Activated T-cell treated with anti-CD3 and anti-CD28 coated beads, Interleukin-2, amount 50 U/mL, for 24 hours (primary cell): Measurements from ENCODE around the gene STH.
"Not testable (repeated sequence)": the region's sequence is repeated elsewhere in the genome, so short reads cannot be mapped to it uniquely, and the experiment has no call there.

Source experiments
- DNase-seq: peaks from one replicate; pipeline ENCODE4 v3.0.0-alpha.2; 2020
- H3K27ac Mint-ChIP-seq: 2 replicates; pipeline ENCODE4 v1.8.0; 2020; ENCODE audit warnings: mild to moderate bottlenecking, mixed read lengths
- H3K27me3 Mint-ChIP-seq: 2 replicates; pipeline ENCODE4 v1.8.0; 2020; ENCODE audit warnings: mixed read lengths
- H3K36me3 Mint-ChIP-seq: 2 replicates; pipeline ENCODE4 v1.8.0; 2020; ENCODE audit warnings: low read depth, mixed read lengths
- H3K4me1 Mint-ChIP-seq: 2 replicates; pipeline ENCODE4 v1.8.0; 2020; ENCODE audit warnings: low read depth, mixed read lengths
- H3K4me3 Mint-ChIP-seq: 2 replicates; pipeline ENCODE4 v1.8.0; 2020; ENCODE audit warnings: mild to moderate bottlenecking, moderate library complexity, mixed read lengths
- H3K9me3 Mint-ChIP-seq: 2 replicates; pipeline ENCODE4 v1.8.0; 2020; ENCODE audit warnings: mixed read lengths

The STH gene, protein sequence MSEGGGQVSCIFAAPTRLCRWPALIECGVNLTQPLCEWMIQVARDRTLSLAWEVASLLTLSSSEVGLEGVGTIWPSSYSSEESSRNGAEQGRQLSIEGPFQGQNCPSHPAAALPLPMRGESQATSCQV

DNA sequence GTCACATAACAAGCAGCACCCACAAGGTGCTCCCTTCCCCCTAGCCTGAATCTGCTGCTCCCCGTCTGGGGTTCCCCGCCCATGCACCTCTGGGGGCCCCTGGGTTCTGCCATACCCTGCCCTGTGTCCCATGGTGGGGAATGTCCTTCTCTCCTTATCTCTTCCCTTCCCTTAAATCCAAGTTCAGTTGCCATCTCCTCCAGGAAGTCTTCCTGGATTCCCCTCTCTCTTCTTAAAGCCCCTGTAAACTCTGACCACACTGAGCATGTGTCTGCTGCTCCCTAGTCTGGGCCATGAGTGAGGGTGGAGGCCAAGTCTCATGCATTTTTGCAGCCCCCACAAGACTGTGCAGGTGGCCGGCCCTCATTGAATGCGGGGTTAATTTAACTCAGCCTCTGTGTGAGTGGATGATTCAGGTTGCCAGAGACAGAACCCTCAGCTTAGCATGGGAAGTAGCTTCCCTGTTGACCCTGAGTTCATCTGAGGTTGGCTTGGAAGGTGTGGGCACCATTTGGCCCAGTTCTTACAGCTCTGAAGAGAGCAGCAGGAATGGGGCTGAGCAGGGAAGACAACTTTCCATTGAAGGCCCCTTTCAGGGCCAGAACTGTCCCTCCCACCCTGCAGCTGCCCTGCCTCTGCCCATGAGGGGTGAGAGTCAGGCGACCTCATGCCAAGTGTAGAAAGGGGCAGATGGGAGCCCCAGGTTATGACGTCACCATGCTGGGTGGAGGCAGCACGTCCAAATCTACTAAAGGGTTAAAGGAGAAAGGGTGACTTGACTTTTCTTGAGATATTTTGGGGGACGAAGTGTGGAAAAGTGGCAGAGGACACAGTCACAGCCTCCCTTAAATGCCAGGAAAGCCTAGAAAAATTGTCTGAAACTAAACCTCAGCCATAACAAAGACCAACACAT, at the start of gene STH:
STH (plus strand) TSS at position 264 of the 913 bp plus-strand sequence; CDS start at position 294, 30 bp downstream.
- H3K4me3 Mint-ChIP-seq = no peak within 1 kb of the TSS
- H3K36me3 Mint-ChIP-seq = no peaks in the 10 kb centered on the region
- H3K27me3 Mint-ChIP-seq = no peaks in the 10 kb centered on the region
- H3K4me1 Mint-ChIP-seq = no peaks in the 10 kb centered on the region
- H3K9me3 Mint-ChIP-seq = no peaks in the 10 kb centered on the region
- no peak for DNase-seq
- no peak within 1 kb of the TSS for H3K27ac Mint-ChIP-seq

DNA sequence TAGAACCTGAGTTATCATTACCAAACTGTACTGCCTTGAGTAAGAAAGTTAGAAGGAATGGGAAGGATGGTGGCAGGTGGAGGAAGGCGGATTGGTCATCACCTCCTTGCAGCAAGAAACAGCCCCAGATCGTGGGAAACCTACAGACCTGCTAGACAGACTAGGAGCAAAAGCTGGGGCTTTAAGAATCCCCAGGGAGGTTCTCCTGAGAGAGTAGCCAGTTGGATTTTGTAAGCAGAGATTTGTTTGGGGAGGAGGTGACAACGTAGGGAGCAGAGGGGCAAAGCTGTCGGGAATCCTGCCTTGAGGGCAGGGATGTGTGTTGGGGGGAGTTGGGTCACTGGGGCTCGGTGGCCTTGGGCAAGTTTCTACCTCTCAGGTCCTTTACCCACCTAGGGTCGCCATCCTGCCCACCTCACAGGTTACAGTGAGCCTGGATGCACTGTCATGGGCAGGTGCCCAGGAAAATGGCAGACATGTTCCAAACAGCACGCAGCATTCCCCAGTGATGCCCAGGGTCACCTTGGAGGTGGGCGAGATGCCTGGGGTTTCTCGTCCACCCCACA, 49.2 kb upstream of the STH start:
- no peak overlapping the region for H3K4me3 Mint-ChIP-seq
- H3K36me3 Mint-ChIP-seq = no peaks in the 10 kb centered on the region
- H3K27ac Mint-ChIP-seq = no peak overlapping the region
- H3K4me1 Mint-ChIP-seq = peaks cover 10% of the 10 kb centered on the region
- DNase-seq = no peak
- peaks cover 42% of the 10 kb centered on the region for H3K27me3 Mint-ChIP-seq
- H3K9me3 Mint-ChIP-seq = no peaks in the 10 kb centered on the region

DNA sequence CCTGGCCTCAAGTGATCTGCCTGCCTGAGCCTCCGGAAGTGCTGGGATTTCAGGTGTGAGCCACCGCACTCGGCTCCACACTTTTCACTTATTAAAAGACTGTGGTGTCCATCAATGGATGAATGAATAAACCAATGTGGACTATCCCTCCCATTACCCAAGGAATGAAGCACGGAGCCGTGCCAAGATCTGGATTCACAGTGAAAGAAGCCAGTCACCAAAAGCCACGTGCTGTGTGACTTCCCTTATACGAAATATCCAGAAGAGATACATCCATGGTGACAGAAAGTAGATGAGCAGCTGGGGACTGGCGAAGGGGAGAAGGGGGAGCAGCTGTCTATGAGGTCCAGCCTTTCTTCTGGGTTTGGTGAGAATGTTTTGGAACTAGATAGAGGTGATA, 48.2 kb upstream of the STH start:
- no peaks in the 10 kb centered on the region for H3K9me3 Mint-ChIP-seq
- H3K36me3 Mint-ChIP-seq = no peaks in the 10 kb centered on the region

DNA sequence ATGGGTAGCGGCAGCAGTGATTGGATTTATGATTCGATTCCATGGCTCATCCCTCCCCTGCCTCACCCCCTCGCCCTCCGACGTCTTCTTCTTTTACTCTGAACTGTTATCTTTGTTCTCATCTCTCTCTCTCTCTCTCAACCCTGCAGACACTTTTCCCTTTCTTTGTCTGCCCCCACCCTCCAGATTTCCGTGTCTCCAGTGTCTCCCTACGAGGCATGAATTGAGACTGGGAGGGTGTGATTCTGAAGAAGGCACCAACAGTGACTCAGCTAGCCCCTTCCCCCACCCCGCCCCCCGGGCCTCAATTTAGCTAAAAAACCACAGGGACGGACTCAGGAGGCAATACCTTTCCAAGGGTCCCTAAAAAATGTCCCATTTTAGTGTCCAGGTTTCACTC, 47.6 kb upstream of the STH start:
- Mint-ChIP-seq H3K27ac (no peak overlapping the region), H3K4me3 (no peak overlapping the region), H3K27me3 (peaks cover 39% of the 10 kb centered on the region), H3K4me1 (peaks cover 10% of the 10 kb centered on the region), H3K36me3 (no peaks in the 10 kb centered on the region), H3K9me3 (no peaks in the 10 kb centered on the region)
- DNase-seq = no peak

More for the DNA sequence above, 48.2 kb upstream of the STH start:
- DNase-seq = no peak
- no peak overlapping the region for H3K27ac Mint-ChIP-seq
- H3K27me3 Mint-ChIP-seq = peaks cover 42% of the 10 kb centered on the region
- no peak overlapping the region for H3K4me3 Mint-ChIP-seq
- H3K4me1 Mint-ChIP-seq = peaks cover 10% of the 10 kb centered on the region

DNA sequence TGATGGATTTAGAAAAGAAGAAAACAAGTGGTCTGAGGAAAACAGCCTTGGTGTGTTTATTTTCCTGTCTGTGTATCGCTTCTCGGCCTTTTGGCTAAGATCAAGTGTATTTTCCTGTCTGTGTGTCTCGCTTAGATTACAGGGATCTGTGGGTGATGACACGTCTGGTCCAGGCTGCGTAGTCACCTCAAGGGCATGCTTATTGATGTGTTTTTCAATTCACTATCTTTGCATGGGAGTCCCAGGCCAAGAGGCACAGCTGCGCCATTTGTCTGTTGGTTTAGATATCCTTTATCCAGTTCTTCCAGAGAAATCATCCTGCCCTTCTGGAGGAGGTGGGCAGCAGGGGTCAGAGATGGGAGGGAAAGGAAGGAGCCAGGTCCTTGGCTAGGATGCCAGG, 47.1 kb upstream of the STH start:
- no peaks in the 10 kb centered on the region for H3K9me3 Mint-ChIP-seq
- no peaks in the 10 kb centered on the region for H3K36me3 Mint-ChIP-seq
- H3K4me3 Mint-ChIP-seq = no peak overlapping the region
- H3K27ac Mint-ChIP-seq = no peak overlapping the region
- peaks cover 10% of the 10 kb centered on the region for H3K4me1 Mint-ChIP-seq
- H3K27me3 Mint-ChIP-seq = peaks cover 39% of the 10 kb centered on the region
- DNase-seq = no peak

DNA sequence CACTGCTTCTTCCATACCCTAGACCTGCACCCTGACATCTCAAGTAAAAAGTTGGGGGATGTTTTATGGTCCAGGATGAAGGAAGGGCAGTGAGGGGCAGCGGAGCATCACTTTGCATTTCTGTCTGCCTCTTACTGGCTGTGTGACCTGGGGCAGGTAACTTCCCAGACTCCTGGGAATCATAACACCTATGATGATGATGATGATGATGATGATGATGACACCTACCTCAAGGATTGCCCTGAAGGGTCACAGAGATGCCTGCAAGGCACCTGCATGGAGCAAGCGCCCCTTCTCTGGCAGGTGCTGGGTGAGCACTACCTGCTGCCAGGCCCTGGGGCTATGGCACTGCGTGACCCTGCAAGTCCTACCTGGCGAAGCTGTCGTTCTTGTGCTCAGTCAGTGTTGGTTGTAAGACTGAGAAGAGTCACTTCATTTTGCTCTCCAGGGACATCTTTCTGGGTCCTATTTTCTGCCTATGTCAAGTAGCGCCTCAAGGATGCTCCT, 46.2 kb upstream of the STH start:
- H3K4me1 Mint-ChIP-seq = peaks cover 10% of the 10 kb centered on the region
- no peaks in the 10 kb centered on the region for H3K36me3 Mint-ChIP-seq
- no peaks in the 10 kb centered on the region for H3K9me3 Mint-ChIP-seq
- no peak overlapping the region for H3K4me3 Mint-ChIP-seq
- H3K27me3 Mint-ChIP-seq = peaks cover 37% of the 10 kb centered on the region
- no peak overlapping the region for H3K27ac Mint-ChIP-seq
- no peak for DNase-seq

DNA sequence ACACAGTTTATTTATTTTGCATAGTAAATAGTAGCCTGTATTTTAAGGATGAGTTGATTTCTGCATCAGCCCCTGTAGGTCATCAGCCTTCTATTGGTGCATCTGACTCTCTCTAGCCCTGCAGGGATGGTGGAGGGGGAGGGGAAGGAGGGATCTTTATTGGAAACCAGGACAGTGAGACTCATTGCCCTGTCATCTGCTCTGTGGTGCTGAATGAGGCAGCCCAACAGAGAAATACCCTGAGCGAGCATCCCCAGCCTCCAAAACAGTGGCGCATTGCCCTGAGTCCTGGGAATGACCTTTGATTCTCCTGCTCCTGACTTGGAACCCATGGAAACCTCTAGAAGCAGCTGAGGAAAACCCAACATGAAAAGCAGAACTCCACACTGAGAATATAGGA, 45.5 kb upstream of the STH start:
- peaks cover 8% of the 10 kb centered on the region for H3K4me1 Mint-ChIP-seq
- no peaks in the 10 kb centered on the region for H3K9me3 Mint-ChIP-seq
- peaks cover 34% of the 10 kb centered on the region for H3K27me3 Mint-ChIP-seq
- no peaks in the 10 kb centered on the region for H3K36me3 Mint-ChIP-seq
- no peak overlapping the region for H3K4me3 Mint-ChIP-seq
- no peak for DNase-seq
- no peak overlapping the region for H3K27ac Mint-ChIP-seq

DNA sequence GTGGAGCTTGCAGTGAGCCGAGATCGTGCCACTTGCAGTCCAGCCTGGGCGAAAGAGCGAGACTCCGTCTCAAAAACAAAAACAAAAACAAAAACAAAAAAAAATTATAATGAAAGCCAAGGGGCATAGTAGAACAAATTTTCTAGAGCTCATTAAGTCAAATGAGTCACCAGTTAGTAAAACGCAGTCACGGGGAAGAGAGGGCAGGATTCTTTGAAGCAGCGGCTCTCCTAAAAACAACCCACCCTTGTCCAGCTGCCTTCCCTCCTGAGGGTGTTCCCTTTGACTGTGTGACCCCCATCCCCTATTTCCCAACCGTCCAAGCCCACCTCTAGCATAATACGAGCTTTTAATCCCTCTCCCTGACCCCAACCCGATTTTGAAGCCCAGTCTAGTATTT, 44.1 kb upstream of the STH start:
- H3K9me3 Mint-ChIP-seq = no peaks in the 10 kb centered on the region
- H3K36me3 Mint-ChIP-seq = no peaks in the 10 kb centered on the region
- H3K4me3 Mint-ChIP-seq = no peak overlapping the region
- no peak for DNase-seq
- no peaks in the 10 kb centered on the region for H3K4me1 Mint-ChIP-seq
- H3K27me3 Mint-ChIP-seq = peaks cover 26% of the 10 kb centered on the region
- H3K27ac Mint-ChIP-seq = no peak overlapping the region

DNA sequence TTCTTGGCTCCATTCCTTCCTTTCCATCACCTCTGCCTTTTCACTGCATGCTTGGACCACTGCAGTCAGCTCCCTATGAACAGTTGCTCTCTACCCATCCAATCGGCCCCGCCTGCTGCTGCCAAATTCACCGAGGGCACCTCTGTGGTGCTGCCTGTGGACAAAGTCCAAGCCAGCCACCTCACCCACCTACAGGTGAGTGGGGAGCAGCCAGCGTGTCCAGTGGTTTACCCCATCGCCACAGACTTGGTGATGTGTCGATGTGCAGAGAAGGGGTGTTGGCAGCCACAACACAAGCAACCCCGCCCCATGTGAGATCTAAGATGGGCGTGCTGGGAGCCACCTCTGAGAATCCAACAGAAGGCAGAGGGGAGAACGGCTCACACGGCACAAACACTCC, 43.7 kb upstream of the STH start:
- Mint-ChIP-seq H3K9me3 (no peaks in the 10 kb centered on the region), H3K4me3 (no peak overlapping the region)

DNA sequence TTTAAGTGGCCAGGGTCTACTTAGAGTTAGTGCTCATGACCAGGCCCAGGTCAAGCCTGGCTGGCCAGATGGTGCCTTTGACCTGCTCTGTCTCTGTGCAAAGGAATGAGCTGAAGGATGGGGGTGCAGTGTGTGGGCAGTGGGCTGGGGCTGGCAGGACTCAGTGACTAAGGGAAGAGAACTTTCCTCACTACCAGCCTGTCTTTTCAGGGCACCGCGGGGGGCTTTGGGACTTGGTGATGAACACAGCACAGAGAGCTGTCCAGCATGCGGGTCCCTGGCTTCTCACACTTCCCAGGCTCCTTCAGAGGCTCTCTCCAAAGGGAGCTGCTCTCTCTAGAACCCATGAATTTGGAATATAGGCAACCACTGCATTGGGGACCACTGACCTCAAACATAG, 43.0 kb upstream of the STH start:
- Mint-ChIP-seq H3K4me3 (no peak overlapping the region), H3K36me3 (no peaks in the 10 kb centered on the region), H3K4me1 (no peaks in the 10 kb centered on the region), H3K9me3 (no peaks in the 10 kb centered on the region), H3K27ac (no peak overlapping the region), H3K27me3 (peaks cover 14% of the 10 kb centered on the region)
- no peak for DNase-seq

More for the DNA sequence above, 43.7 kb upstream of the STH start:
- Mint-ChIP-seq H3K27ac (no peak overlapping the region), H3K36me3 (no peaks in the 10 kb centered on the region), H3K27me3 (peaks cover 22% of the 10 kb centered on the region), H3K4me1 (no peaks in the 10 kb centered on the region)
- DNase-seq = no peak

DNA sequence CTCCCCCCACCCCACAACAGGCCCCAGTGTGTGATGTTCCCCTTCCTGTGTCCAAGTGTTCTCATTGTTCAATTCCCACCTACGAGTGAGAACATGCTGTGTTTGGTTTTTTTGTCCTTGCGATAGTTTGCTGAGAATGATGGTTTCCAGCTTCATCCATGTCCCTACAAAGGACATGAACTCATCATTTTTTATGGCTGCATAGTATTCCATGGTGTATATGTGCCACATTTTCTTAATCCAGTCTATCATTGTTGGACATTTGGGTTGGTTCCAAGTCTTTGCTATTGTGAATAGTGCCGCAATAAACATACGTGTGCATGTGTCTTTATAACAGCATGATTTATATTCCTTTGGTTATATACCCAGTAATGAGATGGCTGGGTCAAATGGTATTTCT, 42.3 kb upstream of the STH start:
- not testable (repeated sequence) for H3K4me1 Mint-ChIP-seq, H3K9me3 Mint-ChIP-seq, H3K27me3 Mint-ChIP-seq, DNase-seq, H3K36me3 Mint-ChIP-seq, H3K27ac Mint-ChIP-seq, H3K4me3 Mint-ChIP-seq

DNA sequence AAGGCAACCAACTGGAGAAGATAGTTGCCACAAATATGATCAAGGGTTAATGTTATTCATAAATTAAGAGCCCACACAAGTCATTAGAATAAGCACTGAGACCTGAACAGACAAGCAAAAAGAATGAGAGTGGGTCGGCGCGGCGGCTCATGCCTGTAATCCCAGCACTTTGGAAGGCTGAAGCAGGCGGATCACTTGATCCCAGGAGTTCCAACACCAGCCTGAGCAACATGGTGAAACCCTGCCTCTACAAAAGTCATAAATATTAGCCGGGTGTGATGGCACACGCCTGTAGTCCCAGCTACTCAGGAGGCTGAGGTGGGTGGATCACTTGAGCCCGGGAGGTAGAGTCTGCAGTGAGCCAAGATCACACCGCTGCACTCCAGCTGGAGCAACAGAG, 40.7 kb upstream of the STH start:
- Mint-ChIP-seq H3K9me3 (no peaks in the 10 kb centered on the region), H3K4me3 (no peak overlapping the region), H3K27me3 (no peaks in the 10 kb centered on the region), H3K4me1 (no peaks in the 10 kb centered on the region), H3K36me3 (no peaks in the 10 kb centered on the region), H3K27ac (no peak overlapping the region)
- no peak for DNase-seq

DNA sequence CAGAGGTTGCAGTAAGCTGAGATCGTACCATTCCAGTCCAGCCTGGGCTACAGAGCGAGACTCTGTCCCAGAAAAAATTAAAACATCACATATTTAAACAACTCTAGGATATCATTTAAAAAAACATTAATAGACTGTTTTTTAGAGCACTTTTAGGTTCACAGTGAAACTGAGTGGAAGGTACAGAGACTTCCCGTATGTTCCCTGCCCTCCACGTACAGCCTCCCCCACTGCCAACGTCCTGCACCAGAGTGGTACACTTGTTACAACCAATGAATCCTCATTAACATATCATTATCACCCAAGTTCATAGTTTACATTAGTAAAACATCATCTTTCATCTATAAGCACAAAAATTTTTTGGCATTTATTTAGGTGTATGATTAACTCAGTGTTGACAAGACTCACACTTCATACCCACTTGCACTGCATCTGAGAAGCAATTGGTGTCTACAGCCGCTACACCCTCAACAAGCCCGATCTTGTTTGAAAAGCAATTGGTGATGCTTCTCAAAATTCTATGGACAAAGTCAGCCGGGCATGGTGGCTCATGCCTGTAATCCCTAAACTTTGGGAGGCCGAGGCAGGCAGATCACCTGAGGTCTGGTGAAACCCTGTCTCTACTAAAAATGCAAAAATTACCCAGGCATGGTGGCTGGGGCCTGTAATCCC, 39.9 kb upstream of the STH start:
- H3K4me1 Mint-ChIP-seq = no peaks in the 10 kb centered on the region
- no peak overlapping the region for H3K27ac Mint-ChIP-seq
- H3K4me3 Mint-ChIP-seq = no peak overlapping the region
- no peak for DNase-seq
- H3K27me3 Mint-ChIP-seq = no peaks in the 10 kb centered on the region
- H3K36me3 Mint-ChIP-seq = no peaks in the 10 kb centered on the region
- no peaks in the 10 kb centered on the region for H3K9me3 Mint-ChIP-seq

DNA sequence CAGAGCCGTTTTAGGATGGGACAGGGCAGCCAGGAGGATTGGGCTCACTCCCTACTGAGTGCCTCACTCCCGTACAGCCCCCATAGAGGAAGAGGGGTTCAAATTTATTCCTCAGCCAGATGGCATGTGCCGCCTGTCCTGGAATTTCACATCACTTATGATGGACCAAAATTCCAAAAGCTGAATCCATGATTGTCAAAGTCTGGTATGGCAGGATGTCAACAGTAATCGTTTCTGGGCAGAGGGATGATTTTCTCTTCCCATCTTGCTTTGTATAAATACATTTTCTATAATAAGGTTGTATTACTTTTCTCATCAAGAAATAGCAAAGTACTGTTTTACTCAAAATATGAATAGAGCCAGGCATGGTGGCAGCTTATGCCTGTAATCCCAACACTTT, 38.7 kb upstream of the STH start:
- Mint-ChIP-seq H3K4me1 (no peaks in the 10 kb centered on the region), H3K27me3 (no peaks in the 10 kb centered on the region), H3K36me3 (no peaks in the 10 kb centered on the region), H3K27ac (no peak overlapping the region), H3K4me3 (no peak overlapping the region), H3K9me3 (no peaks in the 10 kb centered on the region)
- DNase-seq = no peak
